ENCODE data around the gene ZNF844. TPM values are rescaled to one million over a fixed set of nuclear protein-coding genes. Genes with fewer than 3 reads are reported as not detected.
"Not testable (repeated sequence)": the region's sequence is repeated elsewhere in the genome, so short reads cannot be mapped to it uniquely, and the experiment has no call there.

The ZNF844 gene
- total RNA-seq: 12.2 TPM

- peak; percentile 98 for DNase-seq (ENCODE audit: low spot score)
Observed at GRCh38 chr19:12064590-12065538, at the start of gene ZNF844. Gene ZNF844, plus strand, starts transcription at chr19:12064731. Its CDS starts 143 bp downstream, at chr19:12064874.

- no peak for DNase-seq (ENCODE audit: low spot score)
Observed at GRCh38 chr19:12015015-12015752, 49.3 kb upstream of the ZNF844 start.

GRCh38 chr19:12015753-12016116, 48.8 kb upstream of the ZNF844 start:
- DNase-seq (ENCODE audit: low spot score): no peak

- peak; percentile 25 for DNase-seq (ENCODE audit: low spot score)
Observed at GRCh38 chr19:12034198-12034597, 30.3 kb upstream of the ZNF844 start.

GRCh38 chr19:12034620-12035019, 29.9 kb upstream of the ZNF844 start:
- DNase-seq (ENCODE audit: low spot score): no peak

GRCh38 chr19:12035220-12036172, 29.0 kb upstream of the ZNF844 start, which contains the start of gene ZNF433:
Gene ZNF433, minus strand, starts transcription at chr19:12035679. Its CDS starts 140 bp downstream, at chr19:12035539.
- DNase-seq (ENCODE audit: low spot score): peak; percentile 97

GRCh38 chr19:12042893-12043292, 21.6 kb upstream of the ZNF844 start:
- no peak for DNase-seq (ENCODE audit: low spot score)

GRCh38 chr19:12043752-12044422, 20.6 kb upstream of the ZNF844 start:
- DNase-seq (ENCODE audit: low spot score): no peak

- no peak for DNase-seq (ENCODE audit: low spot score)
Observed at GRCh38 chr19:12047868-12048267, 16.7 kb upstream of the ZNF844 start.

- DNase-seq (ENCODE audit: low spot score): no peak
Observed at GRCh38 chr19:12052091-12052496, 12.4 kb upstream of the ZNF844 start.

- DNase-seq (ENCODE audit: low spot score): peak; percentile 91
Observed at GRCh38 chr19:12052497-12053169, 11.9 kb upstream of the ZNF844 start, which contains the start of gene ZNF878. Gene ZNF878, minus strand, starts transcription at chr19:12052961. Its CDS starts 160 bp downstream, at chr19:12052801.

- no peak for DNase-seq (ENCODE audit: low spot score)
Observed at GRCh38 chr19:12055784-12056183, 8.7 kb upstream of the ZNF844 start.

GRCh38 chr19:12075538-12076139, 11.1 kb downstream of the ZNF844 start:
- DNase-seq (ENCODE audit: low spot score): no peak

GRCh38 chr19:12076331-12076730, 11.8 kb downstream of the ZNF844 start:
- not testable (repeated sequence) for DNase-seq (ENCODE audit: low spot score)

- DNase-seq (ENCODE audit: low spot score): no peak
Observed at GRCh38 chr19:12077375-12077774, 12.8 kb downstream of the ZNF844 start.

- not testable (repeated sequence) for DNase-seq (ENCODE audit: low spot score)
Observed at GRCh38 chr19:12083336-12083735, 18.8 kb downstream of the ZNF844 start.

- no peak for DNase-seq (ENCODE audit: low spot score)
Observed at GRCh38 chr19:12085074-12085818, 20.7 kb downstream of the ZNF844 start.

GRCh38 chr19:12090807-12091206, 26.3 kb downstream of the ZNF844 start:
- DNase-seq (ENCODE audit: low spot score): peak; percentile 58

Measured in mucosa of gallbladder (tissue), 1 donor.